Astrocyte of the hippocampus (primary cell): ENCODE data around the gene EPHB4.
A peak's percentile ranks its signal among the peaks of the same experiment; 100 is the strongest.

Experiments
- DNase-seq: peaks from one replicate; pipeline ENCODE4 v3.0.0; 2011; ENCODE audit warnings: low read depth, low spot score

Gene EPHB4

GRCh38 chr7:100854146-100854895 lies 27.0 kb upstream of the EPHB4 start:
- no peak for DNase-seq

GRCh38 chr7:100852048-100852872 lies 24.9 kb upstream of the EPHB4 start, which contains the start of gene SLC12A9:
Gene SLC12A9 (plus strand): TSS chr7:100852713. CDS start chr7:100854198, 1,485 bp downstream.
- DNase-seq, result peak; percentile 96

- DNase-seq, result no peak
Observed at GRCh38 chr7:100847360-100847759, 20.0 kb upstream of the EPHB4 start.

GRCh38 chr7:100840470-100841100 lies 13.3 kb upstream of the EPHB4 start:
- DNase-seq, result no peak

- no peak for DNase-seq
Observed at GRCh38 chr7:100839361-100839760, 12.0 kb upstream of the EPHB4 start.

GRCh38 chr7:100837099-100837836 lies 9.9 kb upstream of the EPHB4 start:
- DNase-seq, result peak; percentile 97

GRCh38 chr7:100836812-100837098 lies 9.4 kb upstream of the EPHB4 start:
- DNase-seq, result no peak

- no peak for DNase-seq
Observed at GRCh38 chr7:100835903-100836811, 8.8 kb upstream of the EPHB4 start.

- no peak for DNase-seq
Observed at GRCh38 chr7:100832281-100832633, 4.9 kb upstream of the EPHB4 start.

- no peak for DNase-seq
Observed at GRCh38 chr7:100830396-100830795, 3.1 kb upstream of the EPHB4 start.

GRCh38 chr7:100829150-100829716 lies 1.9 kb upstream of the EPHB4 start:
- no peak for DNase-seq

GRCh38 chr7:100826514-100827329 lies 601 bp downstream of the EPHB4 start:
- DNase-seq, result peak; percentile 47

GRCh38 chr7:100825751-100826513 lies 1.4 kb downstream of the EPHB4 start:
- DNase-seq, result peak; percentile 68

GRCh38 chr7:100825215-100825671 lies 2.1 kb downstream of the EPHB4 start:
- DNase-seq, result peak; percentile 50

GRCh38 chr7:100824499-100825214 lies 2.7 kb downstream of the EPHB4 start:
- no peak for DNase-seq

- no peak for DNase-seq
Observed at GRCh38 chr7:100823534-100823933, 3.8 kb downstream of the EPHB4 start.

- DNase-seq, result no peak
Observed at GRCh38 chr7:100823140-100823525, 4.2 kb downstream of the EPHB4 start.
